K562 (cell line): Measurements from ENCODE around the gene PDE5A.

Experiments
- FOXM1 ChIP-seq, 2 experiments: fragments of 450-650 bp in 1 of 2; sonication (generic) in 1 of 2; formaldehyde crosslinking in 1 of 2; IDR thresholded peaks; 2 replicates each; pipeline versions ENCODE4 v1.6.1 to v1.9.0; 2017 to 2022; ENCODE audit warnings: low read depth in 2 of 2, mild to moderate bottlenecking in 2 of 2, missing genetic modification reagents in 1 of 2, moderate library complexity in 1 of 2
- GATAD2A ChIP-seq: fragments of 450-650 bp; IDR thresholded peaks from 2 replicates; pipeline ENCODE4 v1.6.1; 2017
- KDM4B ChIP-seq, 2 experiments: fragments of 450-650 bp in 1 of 2; sonication (generic) in 1 of 2; IDR thresholded peaks; 2 replicates each; pipeline ENCODE4 v1.6.1; 2016 to 2017; ENCODE audit warnings: borderline replicate concordance in 2 of 2, antibody characterized with exemption in 1 of 2, low read depth in 1 of 2, mild to moderate bottlenecking in 1 of 2
- MAFK ChIP-seq: IDR thresholded peaks from 2 replicates; pipeline ENCODE4 v1.6.1; 2011; ENCODE audit warnings: low read length, improper control_type of control experiment
- MTF1 ChIP-seq: fragments of 250-450 bp; sonication (Bioruptor Pico); IDR thresholded peaks from 2 replicates; pipeline ENCODE4 v1.9.0; 2021; ENCODE audit warnings: moderate library complexity, mild to moderate bottlenecking, inconsistent platforms, borderline replicate concordance
- RCOR1 ChIP-seq, 2 experiments: IDR thresholded peaks; 2 replicates each; pipeline ENCODE4 v1.6.1; 2012; ENCODE audit warnings: low read depth in 2 of 2, low read length in 2 of 2, borderline replicate concordance in 1 of 2, improper control_type of control experiment in 1 of 2
- REST ChIP-seq, 2 experiments: fragments of 450-650 bp; formaldehyde crosslinking in 1 of 2; IDR thresholded peaks; 2 replicates each; pipeline versions ENCODE4 v1.4.0 to v1.6.1; 2014 to 2020; ENCODE audit warnings: mild to moderate bottlenecking in 2 of 2, borderline replicate concordance in 1 of 2, low read depth in 1 of 2
- U2AF2 ChIP-seq: fragments of 200-400 bp; formaldehyde crosslinking; optimal IDR thresholded peaks from 2 replicates; pipeline ENCODE3; 2017; ENCODE audit warnings: low read depth, mild to moderate bottlenecking, low read length
- YY1 ChIP-seq, 3 experiments: IDR thresholded peaks; 2 replicates each; pipeline ENCODE4 v1.6.1; 2011; ENCODE audit warnings: low read length in 2 of 3, mild to moderate bottlenecking in 2 of 3, moderate library complexity in 2 of 3, borderline replicate concordance in 1 of 3, control low read depth in 1 of 3, low read depth in 1 of 3; ENCODE audit not compliant: insufficient read depth in 3 of 3, insufficient replicate concordance in 2 of 3, control insufficient read depth in 1 of 3, insufficient read length in 1 of 3; ENCODE audit errors: extremely low read depth in 1 of 3
- ZNF263 ChIP-seq: sonication (generic); formaldehyde crosslinking; IDR thresholded peaks from 2 replicates; pipeline ENCODE4 v1.8.0; 2022; ENCODE audit warnings: mild to moderate bottlenecking, missing genetic modification reagents, borderline replicate concordance
- TF ChIP-seq, protein P1 (sequence below), 2 experiments: fragments of 450-650 bp in 1 of 2; sonication (generic) in 1 of 2; formaldehyde crosslinking; conservative IDR thresholded peaks; 2 replicates each; pipeline versions ENCODE4 v1.4.0 to v1.8.1; 2020 to 2022; ENCODE audit warnings: mild to moderate bottlenecking in 1 of 2, missing genetic modification reagents in 1 of 2
- TF ChIP-seq, protein P2 (sequence below), 3 experiments: IDR thresholded peaks in 2 of 3; conservative IDR thresholded peaks in 1 of 3; 2 replicates each; pipeline ENCODE4 v1.5.1; 2011 to 2012; ENCODE audit warnings: low read length in 3 of 3, mild to moderate bottlenecking in 3 of 3, control low read depth in 2 of 3, improper control_type of control experiment in 1 of 3, inconsistent platforms in 1 of 3, low read depth in 1 of 3, mixed read lengths in 1 of 3, moderate library complexity in 1 of 3; ENCODE audit not compliant: insufficient read depth in 2 of 3

- no peak for TF ChIP-seq U2AF2
- no peak for TF ChIP-seq REST (IDR thresholded peaks at IDR 0.05; ENCODE audit: borderline replicate concordance)
- TF ChIP-seq REST (CRISPR knock-in tag; IDR thresholded peaks at IDR 0.05; ENCODE audit: low read depth): no peak
- no peak for TF ChIP-seq RCOR1 (IDR thresholded peaks at IDR 0.05; ENCODE audit: borderline replicate concordance in 1 of 2, low read depth in 2 of 2, low read length in 2 of 2)
- TF ChIP-seq, protein P1, sequence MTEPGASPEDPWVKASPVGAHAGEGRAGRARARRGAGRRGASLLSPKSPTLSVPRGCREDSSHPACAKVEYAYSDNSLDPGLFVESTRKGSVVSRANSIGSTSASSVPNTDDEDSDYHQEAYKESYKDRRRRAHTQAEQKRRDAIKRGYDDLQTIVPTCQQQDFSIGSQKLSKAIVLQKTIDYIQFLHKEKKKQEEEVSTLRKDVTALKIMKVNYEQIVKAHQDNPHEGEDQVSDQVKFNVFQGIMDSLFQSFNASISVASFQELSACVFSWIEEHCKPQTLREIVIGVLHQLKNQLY (CRISPR knock-in tag; conservative IDR thresholded peaks at IDR 0.05): no peak
- TF ChIP-seq KDM4B (IDR thresholded peaks at IDR 0.05; ENCODE audit: borderline replicate concordance in 2 of 2, low read depth in 1 of 2): no peak
- no peak for TF ChIP-seq GATAD2A
- TF ChIP-seq FOXM1 (IDR thresholded peaks at IDR 0.05; ENCODE audit: low read depth): no peak
- no peak for TF ChIP-seq FOXM1 (CRISPR knock-in tag; IDR thresholded peaks at IDR 0.05; ENCODE audit: low read depth)
- TF ChIP-seq, protein P2, sequence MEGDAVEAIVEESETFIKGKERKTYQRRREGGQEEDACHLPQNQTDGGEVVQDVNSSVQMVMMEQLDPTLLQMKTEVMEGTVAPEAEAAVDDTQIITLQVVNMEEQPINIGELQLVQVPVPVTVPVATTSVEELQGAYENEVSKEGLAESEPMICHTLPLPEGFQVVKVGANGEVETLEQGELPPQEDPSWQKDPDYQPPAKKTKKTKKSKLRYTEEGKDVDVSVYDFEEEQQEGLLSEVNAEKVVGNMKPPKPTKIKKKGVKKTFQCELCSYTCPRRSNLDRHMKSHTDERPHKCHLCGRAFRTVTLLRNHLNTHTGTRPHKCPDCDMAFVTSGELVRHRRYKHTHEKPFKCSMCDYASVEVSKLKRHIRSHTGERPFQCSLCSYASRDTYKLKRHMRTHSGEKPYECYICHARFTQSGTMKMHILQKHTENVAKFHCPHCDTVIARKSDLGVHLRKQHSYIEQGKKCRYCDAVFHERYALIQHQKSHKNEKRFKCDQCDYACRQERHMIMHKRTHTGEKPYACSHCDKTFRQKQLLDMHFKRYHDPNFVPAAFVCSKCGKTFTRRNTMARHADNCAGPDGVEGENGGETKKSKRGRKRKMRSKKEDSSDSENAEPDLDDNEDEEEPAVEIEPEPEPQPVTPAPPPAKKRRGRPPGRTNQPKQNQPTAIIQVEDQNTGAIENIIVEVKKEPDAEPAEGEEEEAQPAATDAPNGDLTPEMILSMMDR (IDR thresholded peaks at IDR 0.05 in 2 of 3, conservative IDR thresholded peaks at IDR 0.05 in 1 of 3; ENCODE audit: insufficient read depth in 2 of 3, low read depth in 1 of 3, low read length in 3 of 3): no peak
- no peak for TF ChIP-seq ZNF263 (CRISPR knock-in tag)
- no peak for TF ChIP-seq MAFK
- no peak for TF ChIP-seq YY1 (IDR thresholded peaks at IDR 0.05; ENCODE audit: borderline replicate concordance in 1 of 3, control insufficient read depth in 1 of 3, extremely low read depth in 1 of 3, insufficient read depth in 3 of 3, insufficient read length in 1 of 3, insufficient replicate concordance in 2 of 3, low read depth in 1 of 3, low read length in 2 of 3)
- TF ChIP-seq MTF1 (CRISPR knock-in tag): no peak
These were observed 105.2 kb downstream of the PDE5A start for GRCh38 chr4:119523399-119523798.
